Amniotic stem cell (primary cell): ENCODE measurements around the gene ERF.
"Not testable (repeated sequence)": the region's sequence is repeated elsewhere in the genome, so short reads cannot be mapped to it uniquely, and the experiment has no call there.

Source experiments
- DNase-seq: peaks from one replicate; lab custom pipeline; 2025; lab: John Stamatoyannopoulos, UW

The ERF gene

DNA sequence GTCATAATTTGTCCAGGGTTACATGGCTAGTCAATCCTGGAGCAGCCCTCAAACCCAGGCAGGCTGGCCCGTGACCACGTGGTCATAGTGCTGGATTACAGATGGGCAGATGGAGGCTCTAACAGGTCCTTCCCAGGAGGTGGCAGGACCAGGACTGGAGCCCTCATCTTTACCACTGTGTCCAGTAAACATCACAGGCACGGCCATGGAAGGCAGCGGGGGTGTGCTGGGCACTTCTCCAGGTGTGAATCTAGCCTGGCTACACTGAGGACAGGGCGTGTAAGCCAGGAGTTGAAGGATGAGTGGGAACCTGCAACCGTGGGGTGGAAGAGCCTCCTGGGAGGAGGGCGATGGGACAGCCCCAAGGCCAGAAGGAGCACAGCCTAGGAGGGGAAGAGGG lies 20.2 kb upstream of the ERF start:
- no peak for DNase-seq

DNA sequence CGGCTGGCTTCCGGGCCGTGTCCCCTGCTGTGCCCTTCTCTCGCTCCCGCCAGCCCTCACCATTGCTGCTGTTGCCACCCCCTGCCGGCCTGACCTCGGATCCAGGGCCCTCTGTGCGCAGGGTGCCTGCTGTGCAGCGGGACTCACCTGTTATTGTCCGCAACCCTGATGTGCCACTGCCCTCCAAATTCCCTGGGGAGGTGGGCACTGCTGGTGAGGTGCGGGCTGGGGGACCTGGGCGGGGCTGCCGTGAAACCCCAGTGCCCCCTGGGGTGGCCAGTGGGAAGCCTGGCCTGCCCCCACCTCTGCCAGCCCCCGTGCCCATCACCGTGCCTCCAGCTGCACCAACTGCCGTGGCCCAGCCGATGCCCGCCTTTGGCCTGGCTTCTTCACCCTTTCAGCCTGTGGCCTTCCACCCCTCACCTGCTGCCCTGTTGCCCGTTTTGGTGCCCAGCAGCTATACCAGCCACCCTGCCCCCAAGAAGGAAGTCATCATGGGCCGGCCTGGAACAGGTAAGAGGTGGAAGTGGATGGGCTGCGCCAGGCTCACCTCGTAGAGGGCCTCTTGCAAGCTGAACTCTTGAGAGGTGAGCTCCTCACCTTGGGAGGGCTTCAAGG lies 19.2 kb upstream of the ERF start:
- DNase-seq = no peak

DNA sequence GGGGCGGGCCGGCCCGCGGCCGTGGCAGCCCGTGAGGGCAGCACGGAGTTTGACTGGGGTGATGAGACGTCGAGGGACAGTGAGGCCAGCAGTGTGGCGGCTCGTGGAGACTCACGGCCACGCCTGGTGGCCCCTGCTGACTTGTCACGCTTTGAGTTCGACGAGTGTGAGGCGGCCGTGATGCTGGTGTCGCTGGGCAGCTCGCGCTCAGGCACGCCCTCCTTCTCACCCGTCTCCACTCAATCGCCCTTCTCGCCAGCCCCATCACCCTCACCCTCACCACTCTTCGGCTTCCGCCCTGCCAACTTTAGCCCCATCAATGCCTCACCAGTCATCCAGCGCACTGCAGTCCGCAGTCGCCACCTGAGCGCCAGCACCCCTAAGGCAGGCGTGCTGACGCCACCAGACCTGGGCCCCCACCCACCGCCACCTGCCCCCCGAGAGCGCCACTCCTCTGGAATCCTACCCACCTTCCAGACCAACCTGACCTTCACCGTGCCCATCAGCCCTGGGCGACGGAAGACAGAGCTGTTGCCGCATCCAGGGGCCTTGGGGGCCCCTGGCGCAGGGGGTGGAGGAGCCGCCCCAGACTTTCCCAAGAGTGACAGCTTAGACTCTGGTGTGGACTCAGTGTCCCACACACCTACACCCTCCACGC lies 18.6 kb upstream of the ERF start:
- no peak for DNase-seq

DNA sequence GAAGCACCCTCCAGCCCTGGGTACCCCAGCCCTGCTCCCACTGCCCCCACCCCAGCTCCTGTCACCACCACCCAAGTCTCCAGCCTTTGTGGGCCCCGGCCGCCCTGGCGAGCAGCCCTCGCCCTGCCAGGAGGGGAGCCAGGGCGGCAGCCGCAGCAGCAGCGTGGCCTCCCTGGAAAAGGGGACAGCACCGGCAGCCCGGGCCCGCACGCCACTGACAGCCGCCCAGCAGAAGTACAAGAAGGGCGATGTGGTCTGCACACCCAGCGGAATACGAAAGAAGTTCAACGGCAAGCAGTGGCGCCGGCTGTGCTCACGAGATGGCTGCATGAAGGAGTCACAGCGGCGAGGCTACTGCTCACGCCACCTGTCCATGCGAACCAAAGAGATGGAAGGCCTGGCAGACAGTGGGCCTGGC lies 18.1 kb upstream of the ERF start:
- DNase-seq = no peak

DNA sequence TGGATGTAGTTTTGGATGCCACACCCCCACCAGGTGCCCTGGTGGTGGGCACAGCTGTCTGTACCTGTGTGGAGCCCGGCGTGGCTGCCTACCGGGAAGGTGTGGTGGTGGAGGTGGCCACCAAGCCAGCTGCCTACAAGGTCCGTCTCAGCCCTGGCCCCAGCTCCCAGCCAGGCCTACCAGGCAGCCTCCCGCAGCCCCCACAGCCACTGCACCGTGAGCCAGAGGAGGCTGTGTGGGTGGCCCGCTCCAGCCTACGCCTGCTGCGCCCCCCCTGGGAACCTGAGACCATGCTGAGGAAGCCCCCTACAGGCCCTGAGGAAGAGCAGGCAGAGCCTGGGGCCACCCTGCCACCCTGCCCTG lies 17.6 kb upstream of the ERF start:
- DNase-seq = no peak

- DNase-seq = no peak
These were observed 17.1 kb upstream of the ERF start for GRCh38 chr19:42271861-42272534.

GRCh38 chr19:42271045-42271419 lies 16.1 kb upstream of the ERF start:
- DNase-seq = no peak

GRCh38 chr19:42270346-42271044 lies 15.6 kb upstream of the ERF start:
- no peak for DNase-seq

DNA sequence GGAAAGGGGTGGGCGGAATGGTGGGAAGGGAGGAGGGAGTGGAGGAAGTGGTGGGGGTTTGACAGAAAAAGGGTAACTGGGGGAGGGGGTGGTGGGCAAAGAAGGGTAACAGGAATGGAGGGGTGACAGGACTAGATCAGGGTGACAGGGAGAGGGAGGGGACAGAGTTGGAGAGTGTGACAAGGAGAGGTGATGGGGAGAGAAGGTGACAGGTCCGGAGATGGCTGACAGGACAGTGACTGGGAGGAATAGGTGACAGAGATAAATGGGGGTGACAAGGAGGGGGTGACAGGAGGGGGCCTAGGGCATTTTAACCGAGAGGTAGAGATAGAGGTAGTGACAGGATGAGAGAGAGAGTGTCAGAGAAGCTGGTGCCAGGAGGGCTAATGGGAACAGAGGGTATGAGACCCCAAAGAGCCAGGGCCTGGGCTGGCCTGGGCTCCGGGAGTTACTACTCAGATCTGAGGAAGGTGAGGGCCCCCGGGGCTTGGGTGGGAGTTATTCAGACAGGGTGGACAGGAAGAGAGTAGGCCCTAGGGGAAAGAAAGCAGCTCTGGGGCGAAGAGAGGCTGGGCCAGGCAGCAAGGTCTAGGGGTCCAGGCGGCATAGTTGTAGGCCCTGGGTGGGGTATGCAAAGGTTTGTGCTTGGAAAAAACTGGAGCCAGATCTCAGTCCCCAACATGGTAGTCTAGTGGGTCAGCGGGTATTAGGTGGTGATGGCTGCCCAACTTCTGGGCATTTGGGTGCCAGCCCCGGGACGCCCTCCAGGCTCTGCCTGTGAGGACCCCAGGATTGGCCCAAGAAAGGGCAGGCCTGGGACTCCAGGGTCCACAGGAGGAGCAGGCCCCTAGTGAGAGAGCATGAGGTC lies 14.8 kb upstream of the ERF start:
- no peak for DNase-seq

GRCh38 chr19:42268704-42269477 lies 14.0 kb upstream of the ERF start, which contains the start of gene CIC:
Gene CIC, plus strand, starts transcription at chr19:42269252. Its CDS starts 2,532 bp downstream, at chr19:42271784.
- peak; percentile 100 for DNase-seq

DNA sequence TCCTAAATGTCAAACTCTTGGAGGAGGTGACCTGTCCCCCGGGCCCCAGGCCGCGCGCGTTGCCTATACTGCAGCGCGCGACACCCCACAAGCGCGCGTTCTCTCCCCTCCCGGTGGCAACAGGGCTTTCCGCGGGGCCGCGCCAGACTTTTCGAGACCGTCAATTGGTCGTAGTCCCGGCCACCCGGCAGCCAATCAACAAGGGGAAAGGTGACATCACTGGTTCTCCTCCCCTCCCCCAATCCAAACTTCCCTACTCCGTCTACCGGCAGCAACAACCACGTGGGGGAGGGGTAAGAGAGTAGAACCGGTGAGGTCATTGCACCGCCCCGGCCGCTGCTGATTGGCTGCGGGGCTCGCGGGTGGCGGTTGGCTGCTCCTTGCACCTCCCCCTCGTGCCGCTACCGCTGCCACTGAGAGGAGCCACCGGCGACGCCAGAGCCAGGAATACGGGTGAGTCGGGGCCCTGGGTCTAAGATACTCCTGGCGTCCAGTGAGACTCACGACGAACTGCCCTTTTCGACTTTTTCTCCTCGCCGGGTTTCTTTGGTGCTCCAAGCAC lies 13.3 kb upstream of the ERF start:
- DNase-seq = peak; percentile 99

DNA sequence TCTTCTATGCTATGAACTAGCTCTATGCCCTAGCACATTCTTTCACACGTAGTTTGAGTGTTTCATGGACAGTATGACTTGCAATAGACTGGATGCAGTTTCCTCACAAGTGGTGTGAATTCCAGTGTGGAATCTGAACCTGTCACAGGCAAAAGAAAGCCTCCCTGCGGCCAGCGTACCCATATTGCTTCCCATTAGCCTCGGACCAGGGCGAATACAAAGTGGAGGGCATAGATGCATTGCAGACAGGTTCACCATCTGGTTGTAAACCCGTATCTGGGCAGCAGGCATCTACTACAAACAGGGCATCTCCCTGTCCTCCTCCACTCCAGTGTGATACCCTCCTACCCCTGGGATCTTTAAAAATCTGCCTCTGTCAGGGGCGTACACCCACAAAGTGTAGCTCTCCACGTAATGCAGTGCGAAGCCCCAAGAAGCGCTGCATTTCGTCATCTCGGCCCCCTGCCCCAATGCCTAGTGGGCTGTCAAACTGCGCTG lies 12.8 kb upstream of the ERF start:
- no peak for DNase-seq

GRCh38 chr19:42266928-42267603 lies 12.1 kb upstream of the ERF start:
- DNase-seq = not testable (repeated sequence)

GRCh38 chr19:42266105-42266504 lies 11.2 kb upstream of the ERF start:
- not testable (repeated sequence) for DNase-seq

DNA sequence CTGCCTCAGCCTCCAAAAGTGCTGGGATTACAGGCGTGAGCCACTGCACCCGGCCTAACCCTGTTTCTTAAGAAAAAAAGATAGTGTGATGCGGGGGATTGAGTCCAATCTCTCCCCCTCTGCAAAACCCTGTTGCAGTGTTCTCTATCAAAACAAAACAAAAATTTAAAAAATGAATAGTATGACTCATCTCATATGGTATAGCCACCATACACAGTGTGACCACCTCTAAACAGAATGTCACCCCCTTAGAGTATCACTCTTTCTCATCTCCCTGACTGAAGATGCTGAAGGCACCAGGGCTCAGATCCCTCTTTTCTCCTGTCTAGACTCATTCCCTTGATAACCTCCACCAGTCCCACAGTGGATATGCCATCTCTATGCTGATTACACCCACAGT lies 6.8 kb upstream of the ERF start:
- no peak for DNase-seq

GRCh38 chr19:42257842-42258241 lies 2.9 kb upstream of the ERF start:
- DNase-seq = not testable (repeated sequence)

DNA sequence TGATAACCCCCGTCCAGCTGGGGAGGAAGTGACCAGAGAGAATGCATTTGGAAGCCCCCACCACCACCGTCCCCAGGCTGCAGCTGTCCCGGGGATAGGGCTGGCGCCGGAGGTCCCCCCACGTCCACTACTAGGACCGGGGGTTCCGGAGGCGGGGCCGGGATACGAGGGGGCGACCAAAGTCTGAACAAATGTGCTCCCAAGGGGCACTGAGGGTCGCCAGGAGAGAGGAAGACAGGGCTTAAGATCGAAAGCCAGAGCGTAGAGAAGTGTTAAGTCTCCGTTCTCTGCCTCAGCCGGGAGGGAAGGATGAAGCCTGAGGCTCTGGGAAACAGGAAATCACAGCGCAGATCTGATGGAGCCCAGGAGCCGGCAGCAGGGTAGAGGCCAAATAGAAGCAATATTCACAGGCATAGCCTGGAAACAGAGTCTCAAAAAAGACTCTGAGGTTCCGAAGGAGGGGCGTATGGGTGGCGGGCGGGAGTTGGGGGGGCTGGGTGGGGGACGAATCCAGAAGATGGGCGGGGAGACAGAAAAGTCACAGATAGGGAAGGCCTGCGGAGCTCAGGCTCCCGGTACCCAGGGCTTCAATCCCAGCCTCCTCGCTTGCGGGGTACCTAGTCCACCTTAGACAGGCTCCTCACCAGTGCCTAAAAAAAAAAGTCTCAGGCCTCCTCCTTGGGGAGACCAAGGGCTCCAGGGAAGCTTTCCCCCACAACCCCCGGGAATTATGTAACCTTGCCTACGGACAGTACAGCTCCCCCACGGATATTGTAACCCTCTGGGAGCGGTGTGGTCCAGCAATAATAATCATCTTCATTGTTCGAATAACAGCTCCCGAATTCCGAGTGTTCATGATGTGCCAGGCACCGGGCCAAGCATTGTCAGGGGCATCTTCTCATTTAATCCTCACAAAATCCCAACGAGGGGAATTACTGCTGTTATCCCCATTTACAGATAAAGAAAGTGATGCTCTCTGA lies 1.1 kb upstream of the ERF start:
- no peak for DNase-seq

GRCh38 chr19:42254089-42254849 lies 659 bp downstream of the ERF start:
- DNase-seq = no peak
